Dedifferentiated amniotic fluid mesenchymal stem cell (primary cell): Measurements from ENCODE around the gene PRKRIP1.
A peak's percentile ranks its signal among the peaks of the same experiment; 100 is the strongest.
"Not testable (repeated sequence)": the region's sequence is repeated elsewhere in the genome, so short reads cannot be mapped to it uniquely, and the experiment has no call there.

Experiments used
- DNase-seq: peaks from one replicate; pipeline ENCODE4 v3.0.0-alpha.2; 2016; ENCODE audit errors: extremely low spot score

Gene PRKRIP1

GRCh38 chr7:102395873-102396709 lies at the start of gene PRKRIP1:
Gene PRKRIP1, plus strand, starts transcription at chr7:102396363. Its CDS starts 49 bp downstream, at chr7:102396412.
- DNase-seq = peak; percentile 90

- not testable (repeated sequence) for DNase-seq
These were observed 49.2 kb upstream of the PRKRIP1 start for GRCh38 chr7:102346983-102347382.

DNA sequence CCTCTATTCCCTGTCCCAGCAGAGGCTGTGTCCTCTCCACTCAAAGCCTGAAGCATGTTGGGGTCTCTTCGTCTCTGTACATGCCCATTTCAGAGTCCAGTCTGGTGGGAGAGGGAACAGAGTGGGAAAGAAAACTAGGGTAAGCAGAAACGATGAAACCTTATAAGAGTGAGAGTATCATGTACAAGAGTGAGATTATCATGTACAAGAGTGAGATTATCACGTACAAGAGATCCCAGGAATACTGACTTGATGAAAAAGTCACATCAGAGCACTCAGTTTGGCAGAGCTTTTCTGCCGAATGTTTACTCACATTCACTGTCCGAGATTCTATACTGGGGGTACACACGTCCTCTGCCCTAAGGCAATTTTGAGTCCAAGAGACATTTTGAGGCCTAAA lies 39.8 kb upstream of the PRKRIP1 start, which contains the start of gene SPDYE6:
Gene SPDYE6, minus strand, starts transcription at position 101 of the 400 bp plus-strand sequence. CDS start 421 bp downstream, outside the sequence.
- DNase-seq = not testable (repeated sequence)

DNA sequence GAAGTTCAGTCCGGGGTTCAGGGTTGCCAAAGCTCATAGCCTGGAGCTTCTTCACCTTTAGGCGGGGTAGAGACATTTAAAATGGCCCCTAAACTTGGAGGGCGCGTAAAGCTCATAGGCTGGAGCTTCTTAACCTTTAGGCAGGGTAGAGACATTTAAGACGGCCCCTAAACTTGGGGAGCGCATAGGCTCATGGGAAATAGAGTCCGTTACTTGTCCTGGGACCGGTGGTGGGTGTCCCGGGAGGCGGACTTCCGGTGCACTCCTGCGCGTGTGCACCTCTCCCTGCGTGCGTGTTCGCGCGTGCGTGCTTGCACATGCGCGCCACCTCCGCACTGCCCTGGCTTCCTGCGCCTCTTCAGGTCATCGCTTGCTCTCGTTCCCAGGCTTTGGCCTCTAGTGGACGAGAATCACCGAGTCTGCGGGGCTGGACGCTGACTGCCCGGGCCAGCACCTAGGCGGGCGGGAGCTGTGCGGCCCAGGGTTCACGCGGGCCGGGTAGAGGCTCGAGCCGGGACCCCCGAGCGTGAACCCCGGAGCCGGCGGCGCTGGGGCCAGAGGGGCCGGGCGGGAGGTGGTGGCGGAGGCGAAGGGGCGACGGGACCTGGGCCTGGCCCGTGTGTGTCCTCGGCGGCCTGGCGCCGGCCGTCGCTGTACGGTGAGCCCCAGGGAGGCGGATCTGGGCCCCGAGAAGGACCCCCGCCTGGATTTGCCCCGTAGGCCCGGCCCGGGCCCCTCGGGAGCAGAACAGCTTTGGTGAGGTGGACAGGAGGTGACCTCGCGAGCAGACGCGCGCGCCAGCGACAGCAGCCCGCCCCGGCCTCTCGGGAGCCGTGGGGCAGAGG lies 32.4 kb upstream of the PRKRIP1 start:
- peak; percentile 97 for DNase-seq

DNA sequence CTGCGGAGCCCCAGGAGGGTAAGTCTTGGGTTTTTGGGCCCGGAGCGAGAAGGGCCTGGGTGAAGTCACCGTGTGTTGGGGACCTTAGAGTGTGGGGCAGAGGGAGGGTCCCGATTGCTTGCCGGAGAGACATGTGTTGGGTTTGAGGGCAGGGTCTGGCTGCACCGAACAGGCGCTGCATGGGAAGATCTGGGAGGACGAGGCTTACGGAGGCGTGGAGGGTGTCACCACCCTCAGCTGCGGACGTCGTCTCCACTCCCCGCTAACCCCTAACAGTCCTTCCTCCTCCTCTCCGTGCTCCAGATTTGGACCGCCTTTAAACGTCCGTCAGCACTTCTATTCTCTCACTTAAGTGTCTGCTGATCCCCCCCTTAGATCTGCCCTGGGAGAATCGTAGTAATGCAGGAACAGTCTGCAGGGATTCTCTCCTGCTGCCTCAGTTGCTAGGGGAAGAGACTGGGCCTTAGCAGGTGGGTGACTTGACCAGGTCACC lies 31.7 kb upstream of the PRKRIP1 start:
- DNase-seq = not testable (repeated sequence)

GRCh38 chr7:102365390-102365789 lies 30.8 kb upstream of the PRKRIP1 start:
- DNase-seq = not testable (repeated sequence)

DNA sequence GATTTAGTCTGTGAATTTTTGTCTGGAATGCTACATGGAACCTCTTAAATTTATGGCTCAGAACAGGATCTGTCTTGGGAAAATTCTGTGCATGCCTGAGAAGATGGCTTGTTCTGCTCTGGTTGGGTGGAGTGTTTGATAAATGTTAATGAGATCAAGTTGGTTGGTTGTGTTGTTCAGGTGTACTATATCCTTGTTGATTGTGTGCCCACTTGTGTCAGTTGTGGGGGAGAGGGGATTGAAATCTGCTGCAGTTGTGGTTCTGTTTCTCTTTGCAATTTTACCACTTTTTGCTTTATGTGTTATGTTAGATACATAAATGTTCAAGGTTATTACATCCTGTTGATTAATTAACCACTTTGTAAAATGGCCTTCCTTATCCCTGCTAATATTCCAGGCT lies 26.1 kb upstream of the PRKRIP1 start:
- DNase-seq = not testable (repeated sequence)

DNA sequence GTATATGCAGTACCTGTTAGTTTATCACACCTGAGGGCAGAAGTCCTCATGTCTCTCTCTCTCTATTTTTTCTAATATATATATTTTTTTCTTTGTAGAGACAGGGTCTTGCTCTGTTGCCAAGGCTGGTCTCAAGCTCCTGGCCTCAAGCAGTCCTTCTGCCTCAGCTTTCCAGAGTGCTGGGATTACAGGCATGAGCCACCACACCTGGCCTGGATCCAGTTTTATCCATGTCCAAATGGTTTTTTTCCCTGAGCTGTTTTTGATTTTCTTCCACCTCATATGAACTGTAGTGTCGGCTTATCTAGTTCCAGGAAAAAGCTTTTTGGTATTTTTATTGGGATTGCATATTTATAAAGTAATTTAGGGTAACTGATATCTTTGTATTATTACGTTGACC lies 23.4 kb upstream of the PRKRIP1 start:
- DNase-seq = not testable (repeated sequence)

DNA sequence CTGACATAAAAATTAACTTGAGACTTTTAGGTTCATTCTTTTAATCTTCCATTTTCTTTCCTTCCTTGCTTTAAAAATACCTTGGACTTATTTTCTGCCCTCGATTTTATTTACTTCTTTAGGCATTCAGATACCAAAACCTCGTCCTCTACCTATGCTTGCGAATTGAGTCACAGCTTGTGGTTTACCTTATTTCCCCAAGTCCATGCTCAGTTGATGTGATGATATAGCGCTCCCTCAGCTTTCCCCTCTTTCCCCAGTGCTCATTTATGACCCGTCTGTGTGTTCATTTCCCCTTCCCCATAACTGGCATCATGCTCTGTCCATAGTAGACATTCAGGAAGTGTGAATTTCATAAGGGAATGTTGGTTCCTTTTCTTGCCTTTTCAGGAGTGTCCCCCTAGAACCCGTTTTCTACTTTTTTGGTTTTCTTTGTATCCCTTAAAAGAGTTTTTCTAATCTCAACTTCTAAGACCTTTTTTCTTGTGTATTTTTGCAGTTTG lies 19.1 kb upstream of the PRKRIP1 start:
- DNase-seq = no peak

DNA sequence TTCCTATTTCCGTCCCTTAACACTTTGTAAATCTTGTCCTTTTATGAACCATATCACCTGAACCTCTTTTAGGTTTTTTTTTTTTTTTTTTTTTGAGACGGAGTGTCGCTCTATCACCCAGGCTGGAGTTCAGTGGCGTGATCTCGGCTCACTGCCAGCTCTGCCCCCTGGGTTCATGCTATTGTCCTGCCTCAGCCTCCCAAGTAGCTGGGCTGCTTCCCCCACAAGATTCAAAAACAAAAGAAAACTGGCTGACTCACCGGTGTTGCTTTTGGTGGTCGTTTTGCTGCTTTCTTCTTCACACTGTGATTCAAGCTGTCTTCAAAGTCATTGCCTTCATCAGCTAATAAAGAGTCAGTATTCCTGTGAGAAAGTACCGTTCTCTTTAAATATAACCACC lies 15.3 kb upstream of the PRKRIP1 start:
- not testable (repeated sequence) for DNase-seq

DNA sequence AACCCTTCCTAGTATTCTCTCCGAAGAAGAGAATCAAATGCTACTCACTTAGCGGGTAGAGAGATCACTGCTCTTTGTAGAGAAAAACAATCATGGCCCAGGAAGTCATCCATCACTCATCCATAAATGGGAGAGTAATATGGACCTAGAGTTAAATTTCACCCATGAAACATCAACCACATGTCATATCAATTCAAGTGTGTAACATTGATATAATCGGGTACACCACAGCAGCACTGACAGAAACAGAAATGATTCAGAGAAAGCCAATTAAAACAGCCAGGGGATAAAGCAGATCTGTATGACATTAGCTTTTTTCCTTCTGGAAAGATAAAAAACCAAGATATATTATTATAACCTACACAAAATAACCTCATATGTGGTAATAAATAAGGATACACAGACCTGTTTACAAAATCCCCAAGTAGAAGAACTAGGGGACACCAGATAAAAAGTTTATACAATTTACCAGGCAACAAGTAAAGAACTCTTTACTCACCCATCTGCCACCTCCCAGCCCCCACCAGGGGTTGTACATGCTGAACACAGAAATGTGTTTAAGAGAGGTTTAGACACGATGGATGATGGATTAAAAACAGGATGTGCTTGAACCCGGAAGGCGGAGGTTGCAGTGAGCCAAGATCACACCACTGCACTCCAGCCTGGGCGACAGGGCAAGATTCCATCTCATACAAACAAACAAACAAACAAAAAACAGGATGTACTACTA lies 14.3 kb upstream of the PRKRIP1 start:
- not testable (repeated sequence) for DNase-seq

DNA sequence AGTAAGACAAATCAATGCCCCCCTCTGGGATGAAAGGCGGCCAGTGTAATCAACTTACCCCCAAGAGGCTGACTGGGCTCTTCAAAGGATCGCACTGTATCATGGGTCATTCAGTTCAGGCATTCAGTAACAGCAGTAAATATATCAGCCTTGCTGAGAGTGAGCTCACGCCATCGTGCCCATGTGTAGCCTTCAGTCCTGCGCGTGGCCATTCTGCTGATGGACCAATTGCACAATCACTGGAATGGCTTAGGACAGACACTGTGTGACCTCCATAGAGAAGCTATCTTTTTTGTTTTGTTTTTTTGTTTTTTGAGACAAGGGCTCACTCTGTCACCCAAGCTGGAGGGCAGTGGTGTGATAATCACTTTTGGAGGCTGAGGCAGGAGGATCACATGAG lies 9.1 kb upstream of the PRKRIP1 start:
- no peak for DNase-seq

DNA sequence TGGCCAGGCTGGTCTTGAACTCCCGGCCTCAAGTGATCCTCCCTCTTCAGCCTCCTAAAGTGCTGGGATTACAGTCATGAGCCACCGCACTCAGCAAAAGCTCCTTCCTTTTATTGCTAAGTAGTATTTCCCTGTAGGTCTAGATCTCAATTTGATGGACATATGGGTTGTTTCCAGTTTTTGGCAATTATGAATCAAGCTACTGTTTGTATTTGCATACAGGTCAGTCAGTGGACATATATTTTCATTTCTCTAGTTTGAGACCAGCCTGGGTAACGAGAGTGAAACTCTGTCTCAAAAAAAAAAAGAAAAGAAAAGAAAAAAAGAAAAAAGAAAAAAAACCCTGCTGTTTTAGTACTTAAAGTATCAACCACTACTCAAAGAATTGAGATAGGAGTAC lies 6.4 kb upstream of the PRKRIP1 start:
- DNase-seq = no peak

DNA sequence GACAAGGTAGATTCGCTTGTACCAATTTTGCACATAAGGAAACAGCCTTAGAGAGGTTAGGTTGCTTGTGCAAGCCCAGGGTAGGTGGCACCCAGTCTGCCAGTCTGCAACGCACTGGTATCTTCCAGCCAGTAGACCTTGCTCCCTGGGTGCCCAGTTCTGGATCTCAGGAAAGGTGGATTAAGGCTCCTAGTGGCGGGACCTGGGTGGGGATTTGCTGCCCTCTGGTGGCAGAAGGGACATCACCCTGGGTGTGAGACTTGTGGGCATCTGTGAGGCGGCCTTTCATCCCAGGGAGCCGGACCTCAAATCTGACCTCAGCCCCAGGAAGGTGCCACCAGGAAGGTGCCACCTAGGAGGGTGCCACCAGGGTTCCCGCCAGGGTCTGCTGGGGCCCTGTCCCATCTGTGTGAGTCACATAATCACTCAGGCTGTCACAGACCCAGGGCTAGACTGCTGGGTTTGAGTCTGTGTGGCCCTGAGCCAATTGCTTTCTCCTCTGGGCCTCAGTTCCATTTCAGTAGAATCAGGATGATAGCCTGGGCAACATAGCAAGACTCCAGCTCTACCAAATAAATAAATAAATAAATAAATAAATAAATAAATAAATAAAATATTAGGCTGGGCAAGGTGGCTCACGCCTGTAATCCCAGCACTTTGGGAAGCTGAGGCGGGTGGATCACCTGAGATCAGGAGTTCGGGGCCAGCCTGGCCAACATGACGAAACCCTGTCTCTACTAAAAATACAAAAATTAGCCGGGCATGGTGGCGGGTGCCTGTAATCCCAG lies 5.3 kb upstream of the PRKRIP1 start:
- DNase-seq = peak; percentile 64

GRCh38 chr7:102392330-102392729 lies 3.8 kb upstream of the PRKRIP1 start:
- no peak for DNase-seq

DNA sequence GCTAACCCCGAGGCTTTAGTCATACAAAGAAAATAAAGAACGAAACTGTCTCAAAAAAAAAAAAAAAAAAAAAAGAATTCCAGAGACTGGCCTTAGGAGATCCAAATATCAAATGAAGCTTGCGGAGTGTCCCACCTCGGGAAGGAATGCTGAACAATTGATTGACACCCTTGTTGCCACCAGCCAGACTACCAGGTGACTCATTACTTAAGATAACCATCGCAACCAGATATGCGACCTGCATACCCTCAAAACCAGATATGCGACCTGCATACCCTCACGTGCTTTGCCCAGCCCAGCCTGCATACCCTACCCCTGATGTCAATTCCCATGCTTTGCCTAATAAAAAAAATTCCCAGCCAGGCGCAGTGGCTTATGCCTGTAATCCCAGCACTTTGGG lies 2.7 kb upstream of the PRKRIP1 start:
- no peak for DNase-seq

DNA sequence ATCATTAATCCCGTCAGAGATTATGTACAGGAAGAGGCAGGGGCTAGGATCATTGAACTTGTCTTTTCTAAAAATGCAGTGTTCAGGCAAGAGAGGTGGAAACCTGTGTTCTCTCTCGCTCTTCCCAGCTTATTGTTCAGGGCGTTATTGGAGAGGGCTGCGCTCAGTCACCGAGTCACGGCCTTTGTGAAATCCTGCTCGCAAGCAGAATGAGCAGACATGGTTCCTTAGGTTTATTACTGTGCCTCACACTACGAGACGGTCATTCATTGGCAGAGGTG lies 631 bp upstream of the PRKRIP1 start:
- no peak for DNase-seq

DNA sequence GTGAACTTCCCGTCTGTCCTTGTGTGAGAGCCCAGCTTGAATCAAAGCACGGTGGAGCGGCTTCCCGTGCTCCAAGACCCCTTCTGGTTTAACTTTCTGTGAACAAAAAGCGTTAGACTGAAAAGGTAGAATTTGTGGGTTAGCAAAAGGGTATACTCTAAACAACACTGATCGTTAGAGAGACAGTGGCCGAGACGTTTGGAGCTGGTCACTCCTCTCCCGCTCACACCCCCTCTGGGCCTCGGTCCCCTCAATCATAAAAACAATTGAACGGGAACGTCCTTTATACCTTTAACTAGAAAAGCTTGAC lies 502 bp downstream of the PRKRIP1 start:
- no peak for DNase-seq

DNA sequence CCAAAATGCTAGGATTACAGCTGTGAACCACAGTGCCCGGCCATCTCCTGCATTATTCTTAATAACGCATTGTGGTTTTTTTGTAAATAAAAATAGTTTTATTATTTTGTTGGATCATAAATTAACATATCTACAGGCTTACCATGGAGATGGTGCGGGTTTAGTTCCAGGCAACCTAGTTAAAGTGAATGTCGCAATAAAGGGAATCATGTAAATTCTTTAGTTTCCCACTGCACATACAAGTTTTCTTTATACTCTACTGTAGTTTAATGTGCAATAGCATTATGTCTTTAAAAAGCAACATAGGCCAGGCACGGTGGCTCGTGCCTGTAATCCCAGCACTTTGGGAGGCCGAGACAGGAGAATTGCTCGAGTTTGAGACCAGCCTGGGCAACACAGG lies 2.4 kb downstream of the PRKRIP1 start:
- DNase-seq = no peak

GRCh38 chr7:102400360-102400759 lies 4.2 kb downstream of the PRKRIP1 start:
- DNase-seq = no peak

DNA sequence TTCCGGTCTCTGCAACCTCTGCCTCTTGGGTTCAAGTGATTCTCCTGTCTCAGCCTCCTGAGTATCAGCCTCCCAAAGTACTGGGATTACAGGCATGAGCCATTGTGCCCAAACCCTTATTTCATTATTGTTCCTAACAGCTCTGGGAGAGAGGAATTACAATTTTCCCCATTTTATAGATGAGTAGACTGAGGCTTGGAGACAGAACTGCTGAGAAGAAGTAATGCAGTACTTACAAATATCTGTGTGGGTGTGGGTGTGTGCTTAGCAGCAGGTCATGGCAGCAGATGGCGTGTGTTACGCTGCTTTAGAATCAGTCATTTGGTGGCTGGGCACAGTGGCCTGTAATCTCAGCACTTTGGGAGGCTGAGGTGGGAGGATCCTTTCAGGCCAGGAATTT lies 7.4 kb downstream of the PRKRIP1 start:
- no peak for DNase-seq
